SH-SY5Y (cell line): ENCODE measurements around the gene GFOD1.

ENCODE experiments used
- GATA2 ChIP-seq: IDR thresholded peaks from 2 replicates; pipeline ENCODE4 v1.6.1; 2011; ENCODE audit warnings: mild to moderate bottlenecking, low read depth, low read length
- GATA3 ChIP-seq: IDR thresholded peaks from 2 replicates; pipeline ENCODE4 v1.6.1; 2011; ENCODE audit warnings: low read depth, mild to moderate bottlenecking, low read length, moderate library complexity

GFOD1 gene

GRCh38 chr6:13360671-13361540 is 126.5 kb downstream of the GFOD1 start:
- TF ChIP-seq GATA2 (no peak), GATA3 (no peak)

GRCh38 chr6:13359287-13359686 is 128.1 kb downstream of the GFOD1 start:
- no peak for TF ChIP-seq GATA2
- TF ChIP-seq GATA3: no peak

GRCh38 chr6:13358511-13358910 is 128.9 kb downstream of the GFOD1 start:
- TF ChIP-seq GATA3: no peak
- TF ChIP-seq GATA2: no peak

GRCh38 chr6:13357551-13358075 is 129.8 kb downstream of the GFOD1 start:
- TF ChIP-seq GATA2 (no peak), GATA3 (no peak)

- TF ChIP-seq GATA3 (no peak), GATA2 (no peak)
These were observed 131.2 kb downstream of the GFOD1 start for GRCh38 chr6:13355999-13356785.

GRCh38 chr6:13355043-13355945 is 132.1 kb downstream of the GFOD1 start:
- TF ChIP-seq GATA3 (no peak), GATA2 (no peak)

GRCh38 chr6:13354331-13355042 is 132.9 kb downstream of the GFOD1 start:
- no peak for TF ChIP-seq GATA2
- TF ChIP-seq GATA3: no peak

GRCh38 chr6:13352165-13352564 is 135.2 kb downstream of the GFOD1 start:
- TF ChIP-seq GATA2 (no peak), GATA3 (no peak)

GRCh38 chr6:13351271-13351670 is 136.1 kb downstream of the GFOD1 start:
- no peak for TF ChIP-seq GATA3
- no peak for TF ChIP-seq GATA2

- TF ChIP-seq GATA2 (no peak), GATA3 (no peak)
These were observed 137.4 kb downstream of the GFOD1 start for GRCh38 chr6:13349811-13350506.

GRCh38 chr6:13348334-13349113 is 138.9 kb downstream of the GFOD1 start:
- TF ChIP-seq GATA3 (no peak), GATA2 (no peak)

GRCh38 chr6:13346245-13346644 is 141.2 kb downstream of the GFOD1 start:
- TF ChIP-seq GATA2 (no peak), GATA3 (no peak)
